ENCODE measurements around the gene RNF187. TPM values are rescaled to one million over a fixed set of nuclear protein-coding genes. Genes with fewer than 3 reads are reported as not detected.

The RNF187 gene
- total RNA-seq, 2 experiments from 2014 or later, result 129 to 139 TPM

DNA sequence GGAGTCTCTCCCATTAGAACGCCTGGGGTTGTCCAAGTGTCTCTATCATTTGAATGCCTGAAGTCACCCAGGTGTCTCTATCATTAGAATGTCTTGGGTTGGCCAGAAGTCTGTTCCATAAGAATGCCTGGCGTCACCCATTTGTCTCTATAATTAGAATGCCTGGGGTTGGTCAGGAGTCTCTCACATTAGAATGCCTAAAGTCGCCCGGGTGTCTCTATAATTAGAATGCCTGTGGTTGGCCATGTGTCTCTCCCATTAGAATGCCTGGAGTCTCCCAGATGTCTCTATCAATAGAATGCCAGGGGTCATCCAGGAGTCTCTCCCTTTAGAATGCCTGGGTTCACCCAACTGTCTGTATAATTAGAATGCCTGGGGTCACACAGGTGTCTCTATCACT lies 54.5 kb downstream of the RNF187 start:
- Mint-ChIP-seq H3K36me3 (ENCODE audit: low read depth) (no peaks in the 10 kb centered on the region), H3K4me1 (ENCODE audit: low read depth) (no peaks in the 10 kb centered on the region), H3K27me3 (ENCODE audit: low read depth) (no peaks in the 10 kb centered on the region), H3K27ac (no peak overlapping the region), H3K9me3 (ENCODE audit: insufficient read depth) (no peaks in the 10 kb centered on the region), H3K4me3 (no peak overlapping the region)
- ChIA-PET CTCF (no interaction called here), POLR2A (no interaction called here)
- DNase-seq (no peak), ATAC-seq (no peak)

GRCh38 chr1:228542376-228542775 lies 55.2 kb downstream of the RNF187 start:
- no peaks in the 10 kb centered on the region for H3K4me1 Mint-ChIP-seq (ENCODE audit: low read depth)
- no peaks in the 10 kb centered on the region for H3K36me3 Mint-ChIP-seq (ENCODE audit: low read depth)
- no peak for DNase-seq
- no peak overlapping the region for H3K4me3 Mint-ChIP-seq
- no peak overlapping the region for H3K27ac Mint-ChIP-seq
- POLR2A ChIA-PET, result no interaction called here
- ATAC-seq, result no peak
- CTCF ChIA-PET, result no interaction called here
- H3K9me3 Mint-ChIP-seq (ENCODE audit: insufficient read depth), result no peaks in the 10 kb centered on the region
- H3K27me3 Mint-ChIP-seq (ENCODE audit: low read depth), result no peaks in the 10 kb centered on the region

- Mint-ChIP-seq H3K9me3 (ENCODE audit: insufficient read depth) (no peaks in the 10 kb centered on the region), H3K4me3 (no peak overlapping the region), H3K27me3 (ENCODE audit: low read depth) (no peaks in the 10 kb centered on the region), H3K27ac (no peak overlapping the region), H3K4me1 (ENCODE audit: low read depth) (no peaks in the 10 kb centered on the region), H3K36me3 (ENCODE audit: low read depth) (no peaks in the 10 kb centered on the region)
- ChIA-PET CTCF (no interaction called here), POLR2A (no interaction called here)
- DNase-seq, result no peak
- ATAC-seq, result no peak
Measured at GRCh38 chr1:228542981-228543380, 55.8 kb downstream of the RNF187 start.

- ChIA-PET POLR2A (no interaction called here), CTCF (no interaction called here)
- DNase-seq, result no peak
- no peaks in the 10 kb centered on the region for H3K4me1 Mint-ChIP-seq (ENCODE audit: low read depth)
- no peak overlapping the region for H3K4me3 Mint-ChIP-seq
- no peak for ATAC-seq
- no peaks in the 10 kb centered on the region for H3K27me3 Mint-ChIP-seq (ENCODE audit: low read depth)
- no peaks in the 10 kb centered on the region for H3K9me3 Mint-ChIP-seq (ENCODE audit: insufficient read depth)
- H3K36me3 Mint-ChIP-seq (ENCODE audit: low read depth), result no peaks in the 10 kb centered on the region
- no peak overlapping the region for H3K27ac Mint-ChIP-seq
Measured at GRCh38 chr1:228543396-228543795, 56.2 kb downstream of the RNF187 start.

DNA sequence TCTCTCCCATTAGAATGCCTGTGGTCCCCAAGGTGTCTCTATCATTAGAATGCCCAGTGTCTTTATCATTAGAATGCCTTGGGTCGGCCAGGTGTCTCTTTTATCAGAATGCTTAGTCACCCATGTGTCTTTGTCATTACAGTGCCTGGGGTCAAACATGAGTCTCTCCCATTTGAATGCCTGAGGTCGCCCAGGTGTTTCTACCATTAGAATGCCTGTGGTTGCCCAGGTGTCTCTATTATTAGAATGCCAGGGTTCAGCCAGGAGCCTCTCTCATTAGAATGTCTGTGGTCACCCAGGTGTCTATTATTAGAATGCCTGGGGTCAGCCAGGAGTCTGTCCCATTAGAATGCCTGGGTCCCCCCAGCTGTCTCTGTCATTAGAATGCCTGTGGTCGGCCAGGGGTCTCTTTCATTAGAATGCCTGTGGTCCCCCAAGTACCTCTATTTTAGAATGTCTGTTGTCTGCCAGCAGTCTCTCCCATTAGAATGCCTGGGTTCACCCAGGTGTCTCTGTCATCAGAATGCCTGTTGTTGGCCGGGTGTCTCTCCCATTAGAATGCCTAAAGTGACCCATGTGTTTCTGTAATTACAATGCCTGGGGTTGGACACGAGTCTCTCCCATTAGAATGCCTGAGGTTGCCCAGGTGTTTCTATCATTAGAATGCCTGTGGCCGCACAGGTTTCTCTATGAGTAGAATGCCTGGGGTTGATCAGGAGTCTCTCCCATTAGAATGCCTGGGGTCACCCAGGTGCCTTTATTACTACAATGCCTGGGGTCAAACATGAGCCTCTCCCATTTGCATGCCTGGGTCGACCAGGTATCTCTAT lies 57.1 kb downstream of the RNF187 start:
- no peaks in the 10 kb centered on the region for H3K27me3 Mint-ChIP-seq (ENCODE audit: low read depth)
- DNase-seq, result no peak

DNA sequence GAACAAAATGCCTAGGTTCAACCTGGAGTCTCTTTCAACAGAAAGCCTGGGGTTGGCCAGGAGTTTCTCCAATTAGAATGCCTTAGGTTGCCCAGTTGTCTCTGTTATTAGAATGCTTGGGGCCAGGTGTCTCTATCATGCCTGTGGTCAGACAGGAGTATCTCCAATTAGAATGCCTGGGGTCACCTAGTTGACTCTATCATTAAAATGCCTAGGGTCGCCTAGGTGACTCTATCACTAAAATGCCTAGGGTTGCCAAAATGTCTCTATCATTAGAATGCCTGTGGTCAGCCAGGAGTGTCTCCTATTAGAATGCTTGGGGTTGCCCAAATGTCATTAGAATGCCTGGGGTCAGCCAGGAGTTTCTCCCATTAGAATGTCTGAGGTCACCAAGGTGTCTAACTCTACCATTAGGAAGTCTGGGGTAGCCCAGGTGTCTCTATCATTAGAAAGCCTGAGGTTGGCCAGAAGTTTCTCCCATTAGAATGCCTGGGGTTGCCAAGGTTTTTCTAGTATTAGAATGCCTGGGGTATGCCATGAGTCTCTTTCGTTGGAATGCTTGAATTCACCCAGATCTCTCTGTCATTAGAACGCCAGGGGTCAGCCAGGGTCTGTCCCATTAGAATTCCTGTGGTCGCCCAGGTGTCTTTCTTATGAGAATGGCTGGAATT lies 57.9 kb downstream of the RNF187 start:
- CTCF ChIA-PET, result no interaction called here
- Mint-ChIP-seq H3K4me3 (no peak overlapping the region), H3K9me3 (ENCODE audit: insufficient read depth) (no peaks in the 10 kb centered on the region), H3K4me1 (ENCODE audit: low read depth) (no peaks in the 10 kb centered on the region), H3K36me3 (ENCODE audit: low read depth) (no peaks in the 10 kb centered on the region), H3K27ac (no peak overlapping the region), H3K27me3 (ENCODE audit: low read depth) (no peaks in the 10 kb centered on the region)
- ATAC-seq, result no peak
- no peak for DNase-seq
- POLR2A ChIA-PET, result no interaction called here

More for the DNA sequence above, 57.1 kb downstream of the RNF187 start:
- Mint-ChIP-seq H3K36me3 (ENCODE audit: low read depth) (no peaks in the 10 kb centered on the region), H3K4me3 (no peak overlapping the region), H3K4me1 (ENCODE audit: low read depth) (no peaks in the 10 kb centered on the region), H3K9me3 (ENCODE audit: insufficient read depth) (no peaks in the 10 kb centered on the region), H3K27ac (no peak overlapping the region)
- POLR2A ChIA-PET, result no interaction called here
- CTCF ChIA-PET, result no interaction called here
- no peak for ATAC-seq

Small RNAs within 50 kb of the gene (microRNA-seq; reads per million reads assigned to microRNA genes)
- not detected for gene MIR4666A

Other genes with a start within 250 kb of the RNF187 start
- 10 to 100 TPM; 66.5 to 71.9 TPM for gene TRIM11, start 80.5 kb upstream of the RNF187 start, total RNA-seq
- gene TRIM17, start 70.5 kb upstream of the RNF187 start, total RNA-seq, result 1 to 10 TPM; 2.8 to 4.0 TPM
- gene RHOU, start 248.1 kb downstream of the RNF187 start, total RNA-seq, result 1 to 10 TPM; 9.5 to 9.7 TPM